Occipital lobe (tissue), 2 donors: Measurements from ENCODE around the gene ITIH3. TPM values are rescaled to one million over a fixed set of nuclear protein-coding genes. Genes with fewer than 3 reads are reported as not detected.
"Not testable (repeated sequence)": the region's sequence is repeated elsewhere in the genome, so short reads cannot be mapped to it uniquely, and the experiment has no call there.

Experiments
- DNase-seq: peaks from one replicate; lab custom pipeline; 2025; lab: John Stamatoyannopoulos, UW
- total RNA-seq: library from RNA; depleted of rRNA; stranded (reverse); fragments of >200 nt; gene quantifications from one replicate; pipeline ENCODE4 v1.2.3, GENCODE V29; 2014

Gene ITIH3
- 0.16 TPM for total RNA-seq

DNA sequence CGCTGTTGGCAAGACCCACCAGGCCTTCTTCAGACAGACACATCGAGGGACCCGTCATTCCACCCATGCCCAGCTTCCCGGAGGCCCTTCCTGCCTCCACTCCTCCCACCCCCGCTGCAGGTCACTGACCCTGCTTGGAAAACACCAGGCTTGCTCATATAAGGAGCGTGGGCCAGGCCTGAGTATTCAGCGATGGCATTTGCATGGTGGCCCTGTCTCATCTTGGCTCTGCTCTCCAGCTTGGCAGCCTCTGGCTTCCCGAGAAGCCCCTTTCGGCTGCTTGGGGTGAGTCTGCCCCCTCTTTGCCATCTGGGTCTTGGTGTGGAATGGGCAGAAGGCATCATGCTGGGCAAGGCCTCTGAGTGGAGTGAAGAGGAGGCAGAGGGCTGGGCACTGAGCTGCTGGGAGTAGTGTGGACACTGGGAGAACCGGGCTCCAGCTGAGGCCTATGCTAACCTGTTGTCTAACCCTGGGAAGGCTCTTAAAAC, at the start of gene ITIH3:
TSS of gene ITIH3 (plus strand) at position 185 of the 488 bp plus-strand sequence. CDS start at position 193, 8 bp downstream.
- DNase-seq = no peak

GRCh38 chr3:52752045-52752660, 42.4 kb upstream of the ITIH3 start:
- DNase-seq = no peak

DNA sequence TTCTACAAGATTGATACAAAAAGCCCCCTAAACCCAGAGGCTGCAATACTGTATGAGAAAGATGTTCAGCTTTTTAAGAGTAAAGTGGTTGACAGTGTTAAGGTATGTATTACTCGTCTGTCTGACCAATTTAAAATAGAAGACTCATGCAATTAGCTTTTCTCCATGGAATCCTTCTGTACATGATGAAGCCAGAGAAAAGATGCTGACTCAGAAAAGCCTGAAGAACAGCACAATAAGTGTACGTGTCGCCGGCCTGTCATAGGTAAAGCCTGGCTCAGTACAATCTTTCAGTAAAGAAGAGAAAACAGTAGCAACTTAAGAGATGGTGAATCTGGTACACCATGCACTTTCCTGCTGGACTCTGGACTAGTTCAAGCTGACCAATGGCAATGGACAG, 40.2 kb upstream of the ITIH3 start:
- DNase-seq = no peak

- DNase-seq = no peak
These were observed 38.5 kb upstream of the ITIH3 start for GRCh38 chr3:52756141-52756540.

DNA sequence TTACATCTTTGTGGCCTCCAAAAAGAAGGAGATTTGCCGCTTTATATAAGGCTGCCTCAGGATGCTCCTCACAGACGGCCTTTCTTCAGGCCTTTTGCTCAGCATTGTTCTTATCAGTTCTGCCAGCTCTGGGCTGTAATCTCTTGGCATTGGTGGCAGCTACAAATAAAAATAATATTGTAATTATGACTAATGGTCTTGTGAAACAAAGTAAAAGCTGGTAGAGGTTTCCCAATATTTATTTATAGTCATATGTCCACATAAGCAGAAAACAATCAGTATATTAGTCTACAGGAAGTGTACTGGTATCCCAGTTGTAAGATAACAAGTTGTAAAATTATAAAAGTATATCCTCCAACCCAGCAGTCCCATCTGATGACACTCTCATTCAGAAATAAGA, 31.1 kb upstream of the ITIH3 start:
- DNase-seq = no peak

DNA sequence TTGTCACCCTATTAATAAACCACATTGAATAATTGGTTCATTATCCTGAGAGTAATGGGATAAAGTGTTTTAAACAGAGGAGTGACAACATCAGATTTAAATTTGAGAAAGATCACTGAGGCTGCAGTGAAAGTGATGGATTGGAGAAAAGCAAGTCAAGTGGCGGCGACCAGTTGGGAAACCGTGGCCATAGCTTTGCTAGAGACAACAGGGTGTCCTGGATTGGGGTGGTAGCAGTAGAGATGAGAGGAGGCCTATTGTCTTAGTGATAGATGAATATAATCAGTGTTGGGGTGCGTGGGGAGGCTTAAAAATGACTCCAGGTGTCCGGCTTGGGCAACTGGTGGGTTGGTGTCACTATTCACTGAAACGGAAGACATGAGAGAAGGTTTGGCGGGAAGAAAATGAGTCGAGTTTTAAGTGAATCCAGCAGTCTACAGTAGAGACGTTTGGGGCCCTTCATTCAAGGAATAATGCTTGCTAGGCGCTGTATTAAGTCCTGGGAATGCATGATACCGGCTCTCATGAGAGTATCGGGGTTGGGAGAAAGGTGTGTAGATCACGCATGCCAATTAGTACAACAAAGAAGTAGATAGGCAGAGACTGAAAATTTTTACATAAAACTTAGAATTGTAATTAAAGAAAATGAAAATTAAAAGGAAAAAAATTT, 24.7 kb upstream of the ITIH3 start:
- DNase-seq = no peak

DNA sequence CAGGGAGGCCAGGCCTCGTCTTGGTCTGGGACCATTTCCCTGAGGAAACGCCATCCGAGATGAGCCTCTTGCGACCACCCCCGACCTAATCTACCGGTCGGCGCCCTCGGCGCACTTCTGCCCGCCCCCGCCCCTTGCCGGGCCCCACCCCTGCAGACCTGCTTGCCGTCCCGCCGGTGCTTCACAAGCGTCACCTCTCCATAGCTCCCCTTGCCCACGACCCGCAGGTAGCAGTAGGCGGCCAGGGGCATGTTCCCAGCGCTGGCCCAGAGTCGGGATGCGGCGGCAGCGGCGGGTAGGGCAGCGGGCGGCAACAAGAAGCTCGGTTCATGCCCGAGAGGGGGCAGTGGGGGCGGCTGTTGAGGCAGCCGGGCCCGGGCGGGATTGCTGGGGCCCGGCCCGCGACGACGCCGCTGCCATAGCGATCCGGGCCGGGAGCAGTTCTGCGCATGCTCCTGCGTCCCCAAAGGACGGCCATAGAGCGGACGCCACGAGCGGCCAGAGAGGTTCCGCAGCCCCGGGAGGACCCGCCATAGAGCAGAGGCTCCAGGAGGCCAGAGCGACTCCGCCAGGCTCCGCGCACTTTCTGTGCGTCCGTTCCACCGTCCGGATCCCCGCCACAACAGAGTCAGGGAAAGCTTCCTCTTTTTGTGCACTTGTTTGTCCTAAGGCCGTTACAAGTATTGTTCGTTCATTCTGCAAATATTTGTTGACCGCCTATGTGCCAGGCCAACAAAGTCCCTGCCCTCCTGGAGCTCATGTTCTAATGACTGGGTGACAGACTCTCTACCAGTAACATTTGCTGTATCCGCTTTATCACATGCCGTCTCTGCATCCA, 23.9 kb upstream of the ITIH3 start, which contains the start of gene NEK4:
TSS of gene NEK4 (minus strand) at position 445 of the 838 bp plus-strand sequence. CDS start at position 251, 194 bp downstream.
- DNase-seq = peak; percentile 91

GRCh38 chr3:52771334-52771681, 23.3 kb upstream of the ITIH3 start:
- DNase-seq = no peak

- no peak for DNase-seq
These were observed 22.9 kb upstream of the ITIH3 start for GRCh38 chr3:52771702-52772101.

DNA sequence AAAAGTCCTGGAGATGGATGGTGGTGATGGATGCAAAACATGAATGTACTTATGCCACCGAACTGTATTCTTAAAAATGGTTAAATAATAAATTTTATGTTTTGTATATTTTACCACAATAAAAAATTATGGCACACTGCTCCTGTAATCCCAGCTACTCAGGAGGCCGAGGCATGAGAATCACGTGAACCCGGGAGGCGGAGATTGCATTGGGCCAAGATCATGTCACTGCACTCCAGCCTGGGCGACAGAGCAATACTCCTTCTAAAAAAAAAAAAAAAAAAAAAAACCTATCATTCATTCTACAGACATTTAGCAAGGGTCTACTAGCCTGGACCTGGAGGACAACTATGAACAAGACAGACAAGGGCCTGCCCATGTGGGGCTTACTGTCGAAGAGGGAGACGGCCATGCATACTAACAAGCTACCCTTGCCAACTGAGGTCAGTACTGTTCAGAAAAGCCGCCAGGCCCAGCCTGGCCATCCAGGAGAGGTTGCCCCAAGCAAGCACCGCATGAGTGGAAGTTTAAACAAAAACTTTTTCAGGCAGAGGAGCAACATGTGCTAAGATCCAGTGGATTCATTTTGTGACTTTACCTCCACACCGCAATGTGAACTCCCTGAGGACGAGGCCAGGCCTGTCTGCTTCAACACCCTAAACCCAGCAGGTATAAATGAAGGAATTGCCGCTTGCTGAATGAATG, 21.1 kb upstream of the ITIH3 start:
- no peak for DNase-seq

GRCh38 chr3:52774066-52774713, 20.4 kb upstream of the ITIH3 start:
- DNase-seq = no peak

DNA sequence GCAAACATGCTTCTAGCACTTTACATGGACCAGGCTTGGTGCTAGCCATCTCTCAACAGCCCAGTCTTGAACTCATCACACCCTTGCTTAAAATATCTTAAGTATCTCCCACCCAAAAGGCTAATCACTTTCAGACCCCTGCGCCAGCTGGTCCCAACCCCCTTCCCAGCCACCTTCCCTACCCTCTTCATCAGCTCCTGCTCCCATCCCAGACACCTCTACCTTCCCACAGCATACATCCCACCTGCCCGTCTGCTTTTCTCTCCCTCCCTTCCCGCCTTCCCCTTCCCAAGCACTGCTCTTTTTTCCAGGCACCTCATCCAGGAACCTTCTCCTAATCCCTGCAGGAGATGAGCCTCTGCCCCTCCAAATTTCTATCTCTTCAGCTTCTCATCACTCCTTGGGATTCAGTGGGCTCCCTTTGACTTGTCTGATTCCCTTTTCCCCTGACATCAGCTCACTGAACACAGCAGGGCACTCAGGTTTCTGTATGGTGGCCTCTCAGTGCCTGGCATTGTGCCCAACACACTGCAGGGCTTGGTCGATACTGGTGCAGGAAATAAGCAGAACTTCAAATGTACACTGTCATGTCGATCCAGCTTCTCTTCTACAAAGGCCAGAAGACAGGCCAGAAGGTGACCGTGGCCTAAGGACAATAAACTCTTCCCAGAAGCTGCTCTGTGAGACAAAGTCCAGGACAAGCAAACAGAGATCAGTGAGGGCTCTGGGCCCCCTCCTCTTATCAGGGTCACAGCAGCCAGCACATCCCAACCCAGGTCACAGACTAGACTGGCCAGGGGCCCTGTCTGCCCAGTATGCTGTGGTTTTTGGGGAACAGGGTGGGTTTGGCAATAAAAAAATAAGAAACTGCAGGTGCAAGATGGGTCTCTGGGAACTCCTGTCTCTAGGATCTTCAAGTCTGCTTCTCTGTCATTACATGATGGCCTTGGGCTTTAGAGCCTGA, 19.4 kb upstream of the ITIH3 start:
- DNase-seq = no peak

GRCh38 chr3:52775877-52776276, 18.7 kb upstream of the ITIH3 start:
- no peak for DNase-seq

DNA sequence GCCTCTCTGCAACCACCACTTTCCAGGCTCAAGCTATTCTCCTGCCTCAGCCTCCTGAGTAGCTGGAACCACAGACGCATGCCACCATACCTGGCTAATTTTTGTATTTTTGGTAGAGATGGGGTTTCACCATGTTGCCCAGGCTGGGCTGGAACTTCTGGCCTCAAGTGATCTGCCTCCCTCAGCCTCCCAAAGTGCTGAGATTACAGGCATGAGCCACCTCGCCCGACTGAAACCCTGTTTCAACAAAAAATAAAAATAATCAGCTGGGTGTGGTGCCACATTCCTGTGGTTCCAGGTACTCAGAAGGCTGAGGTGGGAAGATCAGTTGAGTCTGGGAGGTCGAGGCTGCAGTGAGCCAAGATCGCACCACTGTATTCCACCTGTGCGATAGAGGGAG, 18.1 kb upstream of the ITIH3 start:
- DNase-seq = not testable (repeated sequence)

DNA sequence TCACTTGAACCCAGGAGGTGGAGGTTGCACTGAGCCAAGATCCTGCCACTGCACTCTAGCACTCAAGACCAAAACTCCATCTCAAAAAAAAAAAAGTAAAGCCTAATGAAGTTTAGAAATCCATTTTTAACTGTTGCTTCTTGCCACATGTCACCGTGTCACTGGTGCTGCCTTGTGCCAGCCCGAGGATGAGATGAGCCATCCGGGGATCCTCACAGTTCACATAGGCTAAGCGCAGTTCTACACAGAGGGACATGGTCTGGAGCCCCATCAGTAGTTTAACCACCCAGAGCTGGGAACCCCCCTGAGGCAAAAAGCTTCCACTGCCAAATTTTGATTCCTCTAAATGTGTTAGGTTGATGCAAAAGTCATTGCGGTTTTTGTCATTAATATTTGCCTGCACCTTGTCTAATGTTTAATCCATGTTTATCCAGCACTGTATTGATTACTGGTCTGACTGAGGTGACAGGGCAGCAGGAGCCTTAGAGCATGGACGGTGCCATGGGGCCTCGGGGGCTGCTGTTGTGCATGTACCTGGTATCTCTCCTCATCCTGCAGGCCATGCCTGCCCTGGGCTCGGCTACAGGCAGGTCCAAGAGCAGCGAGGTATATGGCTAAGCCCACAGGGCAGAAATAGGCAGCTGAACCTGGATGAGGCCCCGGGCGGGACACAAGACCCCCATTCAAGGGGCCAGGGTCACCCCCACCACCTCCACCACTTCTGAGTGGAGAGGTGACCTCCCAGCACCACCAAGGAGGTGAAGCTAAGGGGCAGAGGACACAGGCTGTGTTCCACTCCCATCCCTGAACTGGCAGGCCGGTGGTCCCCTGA, 17.3 kb upstream of the ITIH3 start, which contains the start of gene ITIH1:
TSS of gene ITIH1 (plus strand) at position 473 of the 832 bp plus-strand sequence. CDS start at position 490, 17 bp downstream.
- DNase-seq = no peak

DNA sequence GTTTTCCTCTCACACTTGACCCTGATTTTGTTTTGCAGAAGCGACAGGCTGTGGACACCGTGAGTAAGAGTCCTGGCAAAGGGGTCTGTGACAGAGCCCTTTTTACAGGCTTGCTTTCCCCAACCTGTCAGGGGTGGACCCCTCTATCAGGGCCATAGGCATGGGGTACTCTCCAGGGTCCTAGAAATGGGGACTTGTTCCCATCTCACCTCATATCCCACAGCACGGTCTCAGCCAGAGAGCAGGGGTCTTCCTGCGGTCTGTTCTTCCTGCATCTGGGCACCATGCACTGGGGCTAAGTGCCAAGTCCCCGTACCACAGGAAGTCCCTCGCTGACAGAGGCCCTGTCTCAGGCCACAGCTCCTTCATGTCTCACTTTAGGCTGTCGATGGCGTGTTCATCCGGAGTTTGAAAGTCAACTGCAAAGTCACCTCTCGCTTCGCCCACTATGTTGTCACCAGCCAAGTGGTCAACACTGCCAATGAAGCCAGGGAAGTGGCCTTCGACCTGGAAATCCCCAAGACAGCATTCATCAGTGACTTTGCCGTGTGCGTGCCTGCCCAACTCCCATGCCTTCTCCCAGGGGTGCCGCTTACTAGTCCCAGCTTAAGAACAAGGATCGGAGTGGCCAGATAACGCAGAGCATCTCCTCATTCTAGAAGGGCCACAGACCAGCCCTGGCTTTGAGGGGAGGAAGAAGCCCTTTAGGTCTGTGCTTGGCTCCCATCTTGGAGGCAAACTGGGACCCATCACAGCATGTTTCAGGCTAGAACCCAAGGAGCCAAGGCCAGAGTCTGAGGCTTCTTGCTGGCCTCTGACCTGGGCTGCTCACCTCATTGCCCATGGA, 16.4 kb upstream of the ITIH3 start:
- no peak for DNase-seq

GRCh38 chr3:52779011-52779836, 15.4 kb upstream of the ITIH3 start:
- DNase-seq = no peak
